ENCODE results near the gene SLC38A1.

GRCh38 chr12:46179693-46180452, 89.0 kb downstream of the SLC38A1 start:
- TF ChIP-seq CTCF (IDR thresholded peaks at IDR 0.05) (peak in 1 of 6 experiments; percentile 2), POLR2A (IDR thresholded peaks at IDR 0.05) (no peak)
